Stimulated activated CD4-positive, alpha-beta T cell treated with anti-CD3 and anti-CD28 coated beads, TNF-alpha, amount 100 ng/mL, for 24 hours (primary cell): ENCODE measurements around the gene CPNE6.
"Not testable (repeated sequence)": the region's sequence is repeated elsewhere in the genome, so short reads cannot be mapped to it uniquely, and the experiment has no call there.

Experiments used
- DNase-seq, 3 experiments: peaks; one replicate each; pipeline ENCODE4 v3.0.0-alpha.2; 2020; ENCODE audit warnings: low read depth in 3 of 3

Gene CPNE6

GRCh38 chr14:24105609-24106239 lies 34.4 kb downstream of the CPNE6 start:
- DNase-seq, result not testable (repeated sequence)

GRCh38 chr14:24106672-24107271 lies 35.4 kb downstream of the CPNE6 start:
- no peak for DNase-seq

GRCh38 chr14:24108336-24108874 lies 37.0 kb downstream of the CPNE6 start:
- no peak for DNase-seq

- DNase-seq, result no peak
Measured at GRCh38 chr14:24110060-24110459, 38.7 kb downstream of the CPNE6 start.

GRCh38 chr14:24110523-24110922 lies 39.2 kb downstream of the CPNE6 start:
- no peak for DNase-seq

GRCh38 chr14:24113379-24113800 lies 42.0 kb downstream of the CPNE6 start:
- DNase-seq, result no peak

GRCh38 chr14:24113801-24114531 lies 42.6 kb downstream of the CPNE6 start:
- DNase-seq, result peak in 2 of 3 experiments; percentile 64 to 78

GRCh38 chr14:24114532-24115421 lies 43.4 kb downstream of the CPNE6 start, which contains the start of the genes DCAF11 and NRL:
TSS of gene DCAF11 (plus strand) at chr14:24114777. CDS start at chr14:24115595, 818 bp downstream.
TSS of gene NRL (minus strand) at chr14:24114949. CDS start at chr14:24082848, 32,101 bp downstream.
- peak; percentile 94 to 97 (median 97) for DNase-seq

GRCh38 chr14:24115422-24116127 lies 44.2 kb downstream of the CPNE6 start:
- DNase-seq, result no peak

GRCh38 chr14:24116128-24116814 lies 44.9 kb downstream of the CPNE6 start:
- DNase-seq, result no peak

GRCh38 chr14:24117179-24117578 lies 45.8 kb downstream of the CPNE6 start:
- no peak for DNase-seq

GRCh38 chr14:24119691-24120090 lies 48.3 kb downstream of the CPNE6 start:
- no peak for DNase-seq

GRCh38 chr14:24121210-24121609 lies 49.8 kb downstream of the CPNE6 start:
- DNase-seq, result no peak

GRCh38 chr14:24122416-24122815 lies 51.1 kb downstream of the CPNE6 start:
- DNase-seq, result no peak

- DNase-seq, result no peak
Measured at GRCh38 chr14:24122898-24123297, 51.5 kb downstream of the CPNE6 start.

GRCh38 chr14:24123424-24124417 lies 52.4 kb downstream of the CPNE6 start:
- no peak for DNase-seq

- DNase-seq, result no peak
Measured at GRCh38 chr14:24126939-24127338, 55.6 kb downstream of the CPNE6 start.

- no peak for DNase-seq
Measured at GRCh38 chr14:24127673-24128072, 56.3 kb downstream of the CPNE6 start.
